HepG2 (cell line): ENCODE data around the gene STC2. TPM values are rescaled to one million over a fixed set of nuclear protein-coding genes. Genes with fewer than 3 reads are reported as not detected.

Source experiments
- ATAC-seq: fragments of 200-7000 bp; cut with Tn5 transposase; 3 replicates; pipeline ENCODE4 v1.9.1; 2020; ENCODE audit warnings: mild to moderate bottlenecking, moderate library complexity
- BruUV-seq: library from RNA; stranded (reverse); fragments of 400-500 nt; replicated peaks from 2 replicates; lab custom pipeline; 2021; lab: Mats Ljungman, UMichigan
- CTCF ChIA-PET: fragments of 300-600 bp; formaldehyde crosslinking; extraction: SDS; loops from one replicate; lab custom pipeline; 2021; ENCODE audit warnings: low total read pairs, inconsistent platforms, low intra/inter-chr PET ratio; lab: Yijun Ruan, JAX
- POLR2A ChIA-PET: fragments of 350-600 bp; sonication (Branson Sonifier 250); formaldehyde crosslinking; loops from one replicate; lab custom pipeline; 2020; ENCODE audit warnings: antibody characterized with exemption, inconsistent platforms; lab: Yijun Ruan, JAX
- DNase-seq: peaks from one replicate; pipeline ENCODE4 v3.0.0-alpha.2; 2015; ENCODE audit warnings: low spot score
- FAIRE-seq: peaks from 3 replicates; lab custom pipeline; 2011; peaks lifted over from hg19 to GRCh38; lab: Jason Lieb, UNC
- H2AFZ ChIP-seq: one replicate; pipeline ENCODE4 v1.6.1; 2011; ENCODE audit warnings: low read length, inconsistent platforms
- H3K27ac ChIP-seq: fragments of 300-600 bp; 3 replicates; pipeline ENCODE4 v1.8.0; 2011; ENCODE audit warnings: mixed run types, mild to moderate bottlenecking, mixed read lengths, low read length, inconsistent platforms; ENCODE audit not compliant: insufficient read depth; ENCODE audit errors: extremely low read length
- H3K27me3 ChIP-seq, 2 experiments: fragments of 200-600 bp in 1 of 2; 2 replicates in 1 of 2; 3 replicates in 1 of 2; pipeline versions ENCODE4 v1.6.0 to v1.8.0; 2011; ENCODE audit warnings: low read length in 2 of 2, mild to moderate bottlenecking in 2 of 2, moderate library complexity in 2 of 2, inconsistent platforms in 1 of 2; ENCODE audit not compliant: insufficient read depth in 2 of 2, control insufficient read depth in 1 of 2
- H3K36me3 ChIP-seq, 2 experiments: fragments of 200-600 bp in 1 of 2; replicated peaks in 1 of 2; 2 replicates in 1 of 2; 3 replicates in 1 of 2; pipeline versions ENCODE4 v1.5.1 to v1.8.0; 2011; ENCODE audit warnings: low read length in 2 of 2, inconsistent platforms in 1 of 2; ENCODE audit not compliant: insufficient read depth in 2 of 2, control insufficient read depth in 1 of 2
- H3K4me1 ChIP-seq: 2 replicates; pipeline ENCODE4 v1.5.1; 2012; ENCODE audit warnings: low read length, inconsistent platforms; ENCODE audit not compliant: insufficient read depth
- H3K4me2 ChIP-seq: 2 replicates; pipeline ENCODE4 v1.6.0; 2011; ENCODE audit warnings: low read depth, low read length, inconsistent platforms
- H3K4me3 ChIP-seq, 3 experiments: fragments of 200-600 bp in 1 of 3; sonication (generic), shearing (Covaris generic) in 1 of 3; replicated peaks in 1 of 3; 2 replicates each; pipeline ENCODE4 v1.5.1; 2011 to 2016; ENCODE audit warnings: low read length in 3 of 3, inconsistent platforms in 2 of 3, low read depth in 2 of 3, mild to moderate bottlenecking in 2 of 3, control low read depth in 1 of 3, mixed read lengths in 1 of 3; ENCODE audit not compliant: insufficient read depth in 1 of 3
- H3K79me2 ChIP-seq: one replicate; pipeline ENCODE4 v1.6.1; 2011; ENCODE audit warnings: low read length, inconsistent platforms; ENCODE audit not compliant: insufficient read depth
- H3K9ac ChIP-seq: 2 replicates; pipeline ENCODE4 v1.6.0; 2011; ENCODE audit warnings: mild to moderate bottlenecking, low read depth, low read length, inconsistent platforms; ENCODE audit not compliant: insufficient read depth
- H3K9me3 ChIP-seq: 2 replicates; pipeline ENCODE4 v1.5.1; 2012; ENCODE audit warnings: mild to moderate bottlenecking, low read length
- H4K20me1 ChIP-seq: 2 replicates; pipeline ENCODE4 v1.6.0; 2011; ENCODE audit warnings: inconsistent platforms, mild to moderate bottlenecking, low read length, moderate library complexity; ENCODE audit not compliant: insufficient read depth
- AGO2 ChIP-seq: fragments of 200-400 bp; formaldehyde crosslinking; optimal IDR thresholded peaks from 2 replicates; pipeline ENCODE3; 2017; ENCODE audit warnings: mild to moderate bottlenecking, low read depth, low read length, moderate library complexity
- FOXJ3 ChIP-seq: sonication (generic); formaldehyde crosslinking; IDR thresholded peaks from 2 replicates; pipeline ENCODE4 v1.4.0; 2020; ENCODE audit warnings: missing genetic modification reagents, mild to moderate bottlenecking, borderline replicate concordance
- KMT2A ChIP-seq: sonication (generic); formaldehyde crosslinking; IDR thresholded peaks from 2 replicates; pipeline ENCODE4 v1.4.0; 2020; ENCODE audit warnings: missing genetic modification reagents
- MAFK ChIP-seq, 2 experiments: IDR thresholded peaks in 1 of 2; conservative IDR thresholded peaks in 1 of 2; 2 replicates each; pipeline ENCODE4 v1.6.1; 2011; ENCODE audit warnings: improper control_type of control experiment in 2 of 2, low read length in 2 of 2
- NCOA2 ChIP-seq: sonication (generic); formaldehyde crosslinking; IDR thresholded peaks from 2 replicates; pipeline ENCODE4 v1.8.0; 2022; ENCODE audit warnings: inconsistent platforms
- POLR2AphosphoS2 ChIP-seq: IDR thresholded peaks from 2 replicates; pipeline ENCODE4 v1.6.1; 2011; ENCODE audit warnings: low read depth, low read length, improper control_type of control experiment
- POLR2G ChIP-seq: fragments of 200-400 bp; formaldehyde crosslinking; IDR thresholded peaks from 2 replicates; pipeline ENCODE4 v1.6.1; 2018; ENCODE audit warnings: mild to moderate bottlenecking, low read depth, low read length, moderate library complexity
- RBFOX2 ChIP-seq: fragments of 200-400 bp; formaldehyde crosslinking; IDR thresholded peaks from 2 replicates; pipeline ENCODE4 v1.6.1; 2017; ENCODE audit warnings: low read depth, mild to moderate bottlenecking, low read length
- RBM22 ChIP-seq: fragments of 200-400 bp; formaldehyde crosslinking; optimal IDR thresholded peaks from 2 replicates; pipeline ENCODE3; 2017; ENCODE audit warnings: mild to moderate bottlenecking, low read length, moderate library complexity
- ZNF180 ChIP-seq: sonication (generic); formaldehyde crosslinking; IDR thresholded peaks from 2 replicates; pipeline ENCODE4 v1.4.0; 2020; ENCODE audit warnings: low read depth, missing genetic modification reagents, borderline replicate concordance
- WGBS: methylation state at CpG from one replicate; pipeline ENCODE4 v1.1.6; 2017; ENCODE audit warnings: low lambda C conversion rate; 5-methylcytosine and 5-hydroxymethylcytosine counted together
- in situ Hi-C: cut with HindIII; loops from 2 replicates; pipeline ENCODE4 v1.10.0; 2017; ENCODE audit warnings: low pct_unique_long_range_greater_than_20kb; ENCODE audit not compliant: extremely low pct_ligation_motif_present
- intact Hi-C: fragments of 100-400 bp; cut with micrococcal nuclease; formaldehyde crosslinking; loops from one replicate; pipeline ENCODE4 v1.10.0; 2022; ENCODE audit not compliant: unreplicated experiment
- polyA plus RNA-seq, 8 experiments: library from polyadenylated mRNA; depleted of rRNA in 3 of 8; stranded (reverse) in 7 of 8; unstranded in 1 of 8; fragments of >200 nt; fragmentation: Illumina TruSeq in 4 of 8; extraction: Trizol in 4 of 8; gene quantifications; 2 replicates each; pipeline versions ENCODE4 v1.2.1 to v1.2.3, GENCODE V29; 2011 to 2016; ENCODE audit warnings: low read depth in 4 of 8, missing spikeins in 1 of 8, mixed read lengths in 1 of 8; ENCODE audit not compliant: insufficient read depth in 1 of 8
- total RNA-seq, 5 experiments: library from RNA; depleted of rRNA; stranded (reverse); fragments of >200 nt; fragmentation: Illumina TruSeq; extraction: Trizol; gene quantifications; 2 replicates each; pipeline ENCODE4 v1.2.3, GENCODE V29; 2016; ENCODE audit warnings: low read depth in 1 of 5

The STC2 gene
- total and polyA plus RNA-seq, 2 of the 13 experiments (the other 11 are each of a cell fraction or from before 2014, with no cell fraction given), result 27.1 to 69.2 TPM

- no TSS peak for BruUV-seq
- POLR2A ChIA-PET, result interaction anchor here (1.4 to 6.6 kb wide), 2 partner anchors 11 to 13 kb away, joined by 4 to 86 read pairs; partner anchors contain the start of gene STC2
- no peak for DNase-seq
These were observed 11.0 kb downstream of the STC2 start for GRCh38 chr5:173317091-173317730.

GRCh38 chr5:173316339-173317020 lies 11.7 kb downstream of the STC2 start:
- peaks cover 10% of the 10 kb centered on the region for H4K20me1 ChIP-seq
- no peak overlapping the region for H3K4me3 ChIP-seq
- H3K9ac ChIP-seq, result no peak overlapping the region
- H3K9me3 ChIP-seq, result no peaks in the 10 kb centered on the region
- H3K27ac ChIP-seq, result peak overlapping the region; percentile 28
- TF ChIP-seq NCOA2 (CRISPR knock-in tag) (no peak), ZNF180 (CRISPR knock-in tag) (no peak), RBM22 (peak; percentile 1), MAFK (conservative IDR thresholded peaks at IDR 0.05 in 1 of 2, IDR thresholded peaks at IDR 0.05 in 1 of 2; ENCODE audit: low read length in 2 of 2) (peak in 1 of 2 experiments; percentile 15; a peak in 1 of 4 replicates), RBFOX2 (peak; percentile 63)
- H2AFZ ChIP-seq, result no peak overlapping the region
- ChIA-PET CTCF (no interaction called here), POLR2A (interaction anchor here (0.8 to 6.6 kb wide), 6 partner anchors 12 to 22 kb away, joined by 3 to 86 read pairs (median 4); partner anchors contain the start of gene STC2)
- H3K79me2 ChIP-seq, result peaks cover 1% of the 10 kb centered on the region
- 98% methylated on average over 6 of the region's 6 CpGs for WGBS
- FAIRE-seq, result no peak
- intact Hi-C loops (no loop called here), in situ Hi-C loops (no loop called here)
- ATAC-seq, result no peak
- peaks cover 36% of the 10 kb centered on the region for H3K4me1 ChIP-seq
- peaks cover 35 to 54% of the 10 kb centered on the region in 2 experiments for H3K36me3 ChIP-seq
- BruUV-seq, result no TSS peak
- no peak overlapping the region for H3K4me2 ChIP-seq
- no peak for DNase-seq
- no peaks in the 10 kb centered on the region for H3K27me3 ChIP-seq

More at GRCh38 chr5:173317091-173317730, 11.0 kb downstream of the STC2 start:
- TF ChIP-seq KMT2A (no peak), POLR2AphosphoS2 (peak; percentile 35; the same call in 1 of the 2 replicates), AGO2 (peak; percentile 81), RBM22 (peak; percentile 57), POLR2G (peak; percentile 55), RBFOX2 (peak; percentile 63), FOXJ3 (no peak)
- Histone ChIP-seq H3K4me1 (peaks cover 43% of the 10 kb centered on the region), H3K4me2 (no peak overlapping the region), H3K9ac (no peak overlapping the region), H4K20me1 (peaks cover 14% of the 10 kb centered on the region), H3K4me3 (no peak overlapping the region), H2AFZ (no peak overlapping the region), H3K9me3 (no peaks in the 10 kb centered on the region), H3K27ac (no peak overlapping the region), H3K36me3 (peaks cover 37 to 61% of the 10 kb centered on the region in 2 experiments), H3K79me2 (peaks cover 5% of the 10 kb centered on the region), H3K27me3 (no peaks in the 10 kb centered on the region)
- 97% methylated on average over 22 of the region's 23 CpGs for WGBS
- intact Hi-C loops, result no loop called here
- ATAC-seq (no peak), FAIRE-seq (no peak)
- CTCF ChIA-PET, result no interaction called here
- in situ Hi-C loops, result no loop called here
